Measurements from ENCODE around the gene JAK2.

The JAK2 gene

GRCh38 chr9:5113523-5113922 lies 128.5 kb downstream of the JAK2 start:
- Histone ChIP-seq H3K36me3 (ENCODE audit: low read length) (no peaks in the 10 kb centered on the region), H3K27me3 (ENCODE audit: low read length) (no peaks in the 10 kb centered on the region), H3K9ac (ENCODE audit: low read length) (no peak overlapping the region), H3K4me3 (ENCODE audit: insufficient read depth, low read length, poor library complexity, severe bottlenecking) (no peak overlapping the region), H3F3A (ENCODE audit: insufficient read depth) (no peaks in the 10 kb centered on the region), H3K9me3 (ENCODE audit: insufficient read depth, low read length) (no peaks in the 10 kb centered on the region), H3K9me2 (replicated peaks; ENCODE audit: insufficient read depth, low read length) (no peaks in the 10 kb centered on the region), H3K27ac (ENCODE audit: low read depth, low read length) (no peak overlapping the region), H4K20me1 (ENCODE audit: low read depth, low read length) (no peaks in the 10 kb centered on the region; the same call in 1 of the 2 replicates), H3K79me2 (ENCODE audit: insufficient read depth, low read length) (no peaks in the 10 kb centered on the region), H3K4me2 (ENCODE audit: low read depth, low read length, poor library complexity, severe bottlenecking) (no peak overlapping the region), H2AFZ (ENCODE audit: low read depth, low read length, severe bottlenecking) (no peak overlapping the region)
- TF ChIP-seq CTCF (IDR thresholded peaks at IDR 0.05; ENCODE audit: insufficient read depth, low read length, poor library complexity, severe bottlenecking) (no peak), EZH2phosphoT487 (conservative IDR thresholded peaks at IDR 0.05; ENCODE audit: low read length) (no peak)

- no peak overlapping the region for H3K4me3 ChIP-seq (ENCODE audit: insufficient read depth, low read length, poor library complexity, severe bottlenecking)
- H3K4me2 ChIP-seq (ENCODE audit: low read depth, low read length, poor library complexity, severe bottlenecking) = no peak overlapping the region
- H3F3A ChIP-seq (ENCODE audit: insufficient read depth) = no peaks in the 10 kb centered on the region
- no peaks in the 10 kb centered on the region; the same call in 1 of the 2 replicates for H4K20me1 ChIP-seq (ENCODE audit: low read depth, low read length)
- H3K36me3 ChIP-seq (ENCODE audit: low read length) = no peaks in the 10 kb centered on the region
- no peak overlapping the region for H3K27ac ChIP-seq (ENCODE audit: low read depth, low read length)
- no peaks in the 10 kb centered on the region for H3K27me3 ChIP-seq (ENCODE audit: low read length)
- no peak for TF ChIP-seq EZH2phosphoT487 (conservative IDR thresholded peaks at IDR 0.05; ENCODE audit: low read length)
- no peak for TF ChIP-seq CTCF (IDR thresholded peaks at IDR 0.05; ENCODE audit: insufficient read depth, low read length, poor library complexity, severe bottlenecking)
- H3K9me3 ChIP-seq (ENCODE audit: insufficient read depth, low read length) = no peaks in the 10 kb centered on the region
- H2AFZ ChIP-seq (ENCODE audit: low read depth, low read length, severe bottlenecking) = no peak overlapping the region
- no peaks in the 10 kb centered on the region for H3K79me2 ChIP-seq (ENCODE audit: insufficient read depth, low read length)
- H3K9ac ChIP-seq (ENCODE audit: low read length) = no peak overlapping the region
- H3K9me2 ChIP-seq (replicated peaks; ENCODE audit: insufficient read depth, low read length) = no peaks in the 10 kb centered on the region
Observed at GRCh38 chr9:5113994-5114748, 129.1 kb downstream of the JAK2 start.

GRCh38 chr9:5122116-5122515 lies 137.0 kb downstream of the JAK2 start:
- H3K4me3 ChIP-seq (ENCODE audit: insufficient read depth, low read length, poor library complexity, severe bottlenecking) = no peak overlapping the region
- H3K36me3 ChIP-seq (ENCODE audit: low read length) = no peaks in the 10 kb centered on the region
- no peak overlapping the region for H3K27ac ChIP-seq (ENCODE audit: low read depth, low read length)
- no peaks in the 10 kb centered on the region for H3K27me3 ChIP-seq (ENCODE audit: low read length)
- H3K9me3 ChIP-seq (ENCODE audit: insufficient read depth, low read length) = no peaks in the 10 kb centered on the region
- no peaks in the 10 kb centered on the region for H3K79me2 ChIP-seq (ENCODE audit: insufficient read depth, low read length)
- TF ChIP-seq CTCF (IDR thresholded peaks at IDR 0.05; ENCODE audit: insufficient read depth, low read length, poor library complexity, severe bottlenecking) (no peak), EZH2phosphoT487 (conservative IDR thresholded peaks at IDR 0.05; ENCODE audit: low read length) (no peak)
- no peak overlapping the region for H3K4me2 ChIP-seq (ENCODE audit: low read depth, low read length, poor library complexity, severe bottlenecking)
- no peaks in the 10 kb centered on the region for H3K9me2 ChIP-seq (replicated peaks; ENCODE audit: insufficient read depth, low read length)
- no peaks in the 10 kb centered on the region; the same call in 1 of the 2 replicates for H4K20me1 ChIP-seq (ENCODE audit: low read depth, low read length)
- no peak overlapping the region for H2AFZ ChIP-seq (ENCODE audit: low read depth, low read length, severe bottlenecking)
- H3K9ac ChIP-seq (ENCODE audit: low read length) = no peak overlapping the region
- no peaks in the 10 kb centered on the region for H3F3A ChIP-seq (ENCODE audit: insufficient read depth)
